H9 (cell line): Measurements from ENCODE around the gene SNED1. TPM values are rescaled to one million over a fixed set of nuclear protein-coding genes. Genes with fewer than 3 reads are reported as not detected.

Experiments
- DNase-seq: peaks from one replicate; pipeline ENCODE4 v3.0.0-alpha.2; 2017
- H2AFZ ChIP-seq: one replicate; pipeline ENCODE4 v1.6.1; 2013; ENCODE audit warnings: mild to moderate bottlenecking, low read length, control low read depth, moderate library complexity
- H2AK5ac ChIP-seq: 2 replicates; pipeline ENCODE4 v1.6.1; 2013; ENCODE audit warnings: low read length, control low read depth, mixed read lengths; ENCODE audit not compliant: insufficient read length
- H2BK120ac ChIP-seq: one replicate; pipeline ENCODE4 v1.6.1; 2013; ENCODE audit warnings: low read depth, mild to moderate bottlenecking, low read length, control low read depth, inconsistent platforms; ENCODE audit not compliant: poor library complexity, severe bottlenecking
- H2BK12ac ChIP-seq: 2 replicates; pipeline ENCODE4 v1.6.1; 2013; ENCODE audit warnings: low read length, control low read depth, mixed read lengths, low read depth; ENCODE audit not compliant: insufficient read length
- H2BK15ac ChIP-seq: 2 replicates; pipeline ENCODE4 v1.6.1; 2013; ENCODE audit warnings: low read depth, low read length, control low read depth
- H2BK20ac ChIP-seq: one replicate; pipeline ENCODE4 v1.6.1; 2013; ENCODE audit warnings: low read depth, mild to moderate bottlenecking, low read length, control low read depth, inconsistent platforms; ENCODE audit not compliant: poor library complexity, severe bottlenecking
- H2BK5ac ChIP-seq: 2 replicates; pipeline ENCODE4 v1.6.1; 2013; ENCODE audit warnings: low read length, control low read depth, mixed read lengths; ENCODE audit not compliant: insufficient read length
- H3K14ac ChIP-seq: 2 replicates; pipeline ENCODE4 v1.6.1; 2013; ENCODE audit warnings: low read length, control low read depth; ENCODE audit not compliant: insufficient read depth
- H3K18ac ChIP-seq: 2 replicates; pipeline ENCODE4 v1.6.1; 2013; ENCODE audit warnings: low read depth, mild to moderate bottlenecking, mixed read lengths, low read length, control low read depth; ENCODE audit not compliant: insufficient read length
- H3K23ac ChIP-seq: 2 replicates; pipeline ENCODE4 v1.6.1; 2013; ENCODE audit warnings: low read length, control low read depth, mixed read lengths, low read depth; ENCODE audit not compliant: insufficient read length
- H3K23me2 ChIP-seq: 2 replicates; pipeline ENCODE4 v1.6.1; 2013; ENCODE audit warnings: low read depth, mild to moderate bottlenecking, mixed read lengths, low read length, control low read depth; ENCODE audit not compliant: insufficient read length, poor library complexity, severe bottlenecking
- H3K27ac ChIP-seq: 2 replicates; pipeline ENCODE4 v1.5.1; 2013; ENCODE audit warnings: low read length, control low read depth, mixed read lengths, low read depth; ENCODE audit not compliant: insufficient read length
- H3K27me3 ChIP-seq: 2 replicates; pipeline ENCODE4 v1.6.1; 2013; ENCODE audit warnings: low read length, control low read depth, inconsistent platforms; ENCODE audit not compliant: insufficient read depth
- H3K4ac ChIP-seq: 2 replicates; pipeline ENCODE4 v1.6.1; 2013; ENCODE audit warnings: low read depth, mild to moderate bottlenecking, control low read depth, inconsistent platforms, low read length, moderate library complexity
- H3K4me1 ChIP-seq: 2 replicates; pipeline ENCODE4 v1.6.1; 2013; ENCODE audit warnings: low read length, control low read depth, inconsistent platforms; ENCODE audit not compliant: insufficient read depth
- H3K4me2 ChIP-seq: 2 replicates; pipeline ENCODE4 v1.6.1; 2013; ENCODE audit warnings: low read length, control low read depth, mixed read lengths; ENCODE audit not compliant: insufficient read length, insufficient read depth
- H3K56ac ChIP-seq: 2 replicates; pipeline ENCODE4 v1.6.1; 2013; ENCODE audit warnings: low read depth, mild to moderate bottlenecking, mixed read lengths, low read length, control low read depth; ENCODE audit not compliant: insufficient read length
- H3K79me1 ChIP-seq: 2 replicates; pipeline ENCODE4 v1.6.1; 2013; ENCODE audit warnings: low read depth, mild to moderate bottlenecking, moderate library complexity, low read length, control low read depth, inconsistent platforms; ENCODE audit not compliant: insufficient read depth, poor library complexity, severe bottlenecking
- H3K79me2 ChIP-seq: 2 replicates; pipeline ENCODE4 v1.6.1; 2013; ENCODE audit warnings: low read length, control low read depth, inconsistent platforms; ENCODE audit not compliant: insufficient read depth
- H3K9ac ChIP-seq: 2 replicates; pipeline ENCODE4 v1.6.1; 2013; ENCODE audit warnings: low read length, control low read depth, mixed read lengths; ENCODE audit not compliant: insufficient read length; ENCODE audit errors: extremely low read depth
- H3K9me3 ChIP-seq: one replicate; pipeline ENCODE4 v1.6.1; 2013; ENCODE audit warnings: low read depth, low read length, inconsistent platforms; ENCODE audit not compliant: control insufficient read depth
- H3T11ph ChIP-seq: one replicate; pipeline ENCODE4 v1.6.1; 2013; ENCODE audit warnings: mild to moderate bottlenecking, low read length, control low read depth, inconsistent platforms
- H4K20me1 ChIP-seq: one replicate; pipeline ENCODE4 v1.6.1; 2013; ENCODE audit not compliant: control insufficient read depth, insufficient read length, insufficient read depth
- H4K5ac ChIP-seq: 2 replicates; pipeline ENCODE4 v1.6.1; 2013; ENCODE audit warnings: low read depth, mild to moderate bottlenecking, mixed read lengths, low read length, control low read depth; ENCODE audit not compliant: insufficient read length
- H4K8ac ChIP-seq: replicated peaks from 2 replicates; pipeline ENCODE4 v1.6.1; 2013; ENCODE audit warnings: low read length, control low read depth, mixed read lengths, low read depth; ENCODE audit not compliant: insufficient read length
- H4K91ac ChIP-seq: 2 replicates; pipeline ENCODE4 v1.6.1; 2013; ENCODE audit warnings: low read depth, mild to moderate bottlenecking, moderate library complexity, mixed read lengths, low read length, control low read depth; ENCODE audit not compliant: insufficient read length
- H3K27ac Mint-ChIP-seq, 3 experiments: 2 replicates in 2 of 3; 3 replicates in 1 of 3; pipeline ENCODE4 v1.8.0; 2020 to 2021; ENCODE audit warnings: mixed read lengths in 3 of 3, mild to moderate bottlenecking in 1 of 3, moderate library complexity in 1 of 3
- H3K27me3 Mint-ChIP-seq: 2 replicates; pipeline ENCODE4 v1.8.0; 2021; ENCODE audit warnings: low read depth, mild to moderate bottlenecking, moderate library complexity, mixed read lengths
- H3K36me3 Mint-ChIP-seq, 3 experiments: 2 replicates in 2 of 3; 3 replicates in 1 of 3; pipeline ENCODE4 v1.8.0; 2020 to 2021; ENCODE audit warnings: low read depth in 3 of 3, mixed read lengths in 3 of 3; ENCODE audit not compliant: insufficient read depth in 1 of 3
- H3K4me1 Mint-ChIP-seq, 2 experiments: 2 replicates each; pipeline ENCODE4 v1.8.0; 2020; ENCODE audit warnings: mixed read lengths in 2 of 2
- H3K4me3 Mint-ChIP-seq, 2 experiments: 2 replicates in 1 of 2; 3 replicates in 1 of 2; pipeline ENCODE4 v1.8.0; 2020 to 2021; ENCODE audit warnings: mild to moderate bottlenecking in 2 of 2, mixed read lengths in 2 of 2, moderate library complexity in 1 of 2
- H3K9me3 Mint-ChIP-seq, 2 experiments: 2 replicates in 1 of 2; 3 replicates in 1 of 2; pipeline ENCODE4 v1.8.0; 2020; ENCODE audit warnings: mild to moderate bottlenecking in 2 of 2, mixed read lengths in 2 of 2, moderate library complexity in 1 of 2
- WGBS: extraction: QIAGEN DNeasy Blood & Tissue Kit; methylation state at CpG from one replicate; pipeline ENCODE4 v1.1.7; 2013; ENCODE audit warnings: missing lambda C conversion rate, low lambda C conversion rate, mixed read lengths; ENCODE audit not compliant: insufficient read length; ENCODE audit errors: extremely low coverage; 5-methylcytosine and 5-hydroxymethylcytosine counted together
- total RNA-seq: library from RNA; stranded (reverse); gene quantifications from 2 replicates; pipeline ENCODE4 v1.2.1, GENCODE V29; 2021
- TF ChIP-seq, protein P1 (sequence below): fragments of 200-600 bp; sonication (generic); conservative IDR thresholded peaks from 3 replicates; pipeline ENCODE4 v1.8.0; 2021; ENCODE audit warnings: antibody characterized with exemption, mild to moderate bottlenecking

Gene SNED1
- total RNA-seq, 1 experiment from 2014 or later, result 2.5 TPM

DNA sequence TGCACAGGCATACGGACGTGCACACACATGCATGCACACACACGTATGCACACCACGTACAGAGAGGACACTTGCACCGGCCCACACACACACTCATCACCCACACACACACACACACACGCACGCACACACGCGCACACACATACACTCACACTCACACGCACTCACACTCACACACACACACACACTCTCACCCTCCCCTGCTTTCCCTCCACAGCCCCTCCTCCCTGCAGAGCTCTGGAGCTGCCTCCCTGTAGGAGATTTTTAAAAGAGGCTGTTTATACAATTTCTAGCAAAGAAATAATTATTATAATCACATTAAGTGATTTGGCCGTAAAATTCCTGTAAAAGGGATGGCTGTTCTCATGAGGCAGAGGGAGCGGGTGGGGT, 36.5 kb upstream of the SNED1 start:
- H3K27ac ChIP-seq, result no peak overlapping the region
- H4K91ac ChIP-seq, result no peak overlapping the region
- H2AFZ ChIP-seq, result no peak overlapping the region
- H3K23me2 ChIP-seq, result no peaks in the 10 kb centered on the region
- no peak overlapping the region for H2BK20ac ChIP-seq
- Mint-ChIP-seq H3K4me1 (peaks cover 3 to 4% of the 10 kb centered on the region in 2 experiments; a peak in 3 of 4 replicates), H3K36me3 (no peaks in the 10 kb centered on the region), H3K27me3 (no peaks in the 10 kb centered on the region), H3K4me3 (no peak overlapping the region), H3K9me3 (no peaks in the 10 kb centered on the region), H3K27ac (no peak overlapping the region)
- no peak for DNase-seq
- no peak overlapping the region for H3K4ac ChIP-seq
- H3T11ph ChIP-seq, result no peak overlapping the region
- no peak overlapping the region for H2AK5ac ChIP-seq
- H4K8ac ChIP-seq, result no peak overlapping the region
- H3K27me3 ChIP-seq, result no peaks in the 10 kb centered on the region
- H3K79me1 ChIP-seq, result no peaks in the 10 kb centered on the region
- H2BK12ac ChIP-seq, result no peak overlapping the region
- H3K9ac ChIP-seq, result no peak overlapping the region
- WGBS, result no CpG with 5 or more reads among the region's 12 CpGs
- H4K20me1 ChIP-seq, result no peaks in the 10 kb centered on the region
- H3K9me3 ChIP-seq, result no peaks in the 10 kb centered on the region
- no peak overlapping the region for H2BK120ac ChIP-seq
- H2BK5ac ChIP-seq, result no peak overlapping the region
- H3K23ac ChIP-seq, result no peak overlapping the region
- no peak overlapping the region for H2BK15ac ChIP-seq
- no peak overlapping the region for H3K4me2 ChIP-seq
- H3K14ac ChIP-seq, result no peak overlapping the region
- no peaks in the 10 kb centered on the region; the same call in 1 of the 2 replicates for H3K4me1 ChIP-seq
- no peaks in the 10 kb centered on the region for H3K79me2 ChIP-seq
- TF ChIP-seq, protein P1, sequence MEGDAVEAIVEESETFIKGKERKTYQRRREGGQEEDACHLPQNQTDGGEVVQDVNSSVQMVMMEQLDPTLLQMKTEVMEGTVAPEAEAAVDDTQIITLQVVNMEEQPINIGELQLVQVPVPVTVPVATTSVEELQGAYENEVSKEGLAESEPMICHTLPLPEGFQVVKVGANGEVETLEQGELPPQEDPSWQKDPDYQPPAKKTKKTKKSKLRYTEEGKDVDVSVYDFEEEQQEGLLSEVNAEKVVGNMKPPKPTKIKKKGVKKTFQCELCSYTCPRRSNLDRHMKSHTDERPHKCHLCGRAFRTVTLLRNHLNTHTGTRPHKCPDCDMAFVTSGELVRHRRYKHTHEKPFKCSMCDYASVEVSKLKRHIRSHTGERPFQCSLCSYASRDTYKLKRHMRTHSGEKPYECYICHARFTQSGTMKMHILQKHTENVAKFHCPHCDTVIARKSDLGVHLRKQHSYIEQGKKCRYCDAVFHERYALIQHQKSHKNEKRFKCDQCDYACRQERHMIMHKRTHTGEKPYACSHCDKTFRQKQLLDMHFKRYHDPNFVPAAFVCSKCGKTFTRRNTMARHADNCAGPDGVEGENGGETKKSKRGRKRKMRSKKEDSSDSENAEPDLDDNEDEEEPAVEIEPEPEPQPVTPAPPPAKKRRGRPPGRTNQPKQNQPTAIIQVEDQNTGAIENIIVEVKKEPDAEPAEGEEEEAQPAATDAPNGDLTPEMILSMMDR, result no peak
- H4K5ac ChIP-seq, result no peak overlapping the region
- H3K56ac ChIP-seq, result no peak overlapping the region
- H3K18ac ChIP-seq, result no peak overlapping the region
